GM20431 (cell line): Measurements from ENCODE around the gene ZNF529.
"Not testable (repeated sequence)": the region's sequence is repeated elsewhere in the genome, so short reads cannot be mapped to it uniquely, and the experiment has no call there.

Experiments used
- in situ Hi-C: fragments of 300-500 bp; cut with MseI, MboI; formaldehyde crosslinking; loops from one replicate; pipeline ENCODE4 v1.15.0; 2020; ENCODE audit warnings: low sequenced_read_pairs; ENCODE audit not compliant: unreplicated experiment

The ZNF529 gene

GRCh38 chr19:36573020-36573894 is at the start of gene ZNF529:
TSS of gene ZNF529 (minus strand) at chr19:36573292. CDS start at chr19:36572346, 946 bp downstream.
- in situ Hi-C loops, result no loop called here

- in situ Hi-C loops, result no loop called here
These were observed 32.9 kb upstream of the ZNF529 start for GRCh38 chr19:36605877-36606478.

GRCh38 chr19:36605101-36605876 is 32.2 kb upstream of the ZNF529 start, which contains the start of gene ZNF382:
TSS of gene ZNF382 (plus strand) at chr19:36605313. CDS start at chr19:36609915, 4,602 bp downstream.
- in situ Hi-C loops, result no loop called here

GRCh38 chr19:36604656-36605100 is 31.6 kb upstream of the ZNF529 start:
- in situ Hi-C loops, result no loop called here

- in situ Hi-C loops, result not testable (repeated sequence)
These were observed 29.6 kb upstream of the ZNF529 start for GRCh38 chr19:36602681-36603080.

GRCh38 chr19:36579255-36579654 is 6.2 kb upstream of the ZNF529 start:
- in situ Hi-C loops, result no loop called here

- in situ Hi-C loops, result no loop called here
These were observed 4.3 kb upstream of the ZNF529 start for GRCh38 chr19:36577271-36577996.

- in situ Hi-C loops, result no loop called here
These were observed 1.6 kb upstream of the ZNF529 start for GRCh38 chr19:36574741-36575140.

- in situ Hi-C loops, result no loop called here
These were observed 1.0 kb upstream of the ZNF529 start for GRCh38 chr19:36573895-36574720.

- in situ Hi-C loops, result no loop called here
These were observed 486 bp downstream of the ZNF529 start for GRCh38 chr19:36572593-36573019.

GRCh38 chr19:36564391-36564790 is 8.7 kb downstream of the ZNF529 start:
- in situ Hi-C loops, result no loop called here

- in situ Hi-C loops, result no loop called here
These were observed 25.9 kb downstream of the ZNF529 start for GRCh38 chr19:36547001-36547732.

- in situ Hi-C loops, result no loop called here
These were observed 44.1 kb downstream of the ZNF529 start for GRCh38 chr19:36528921-36529518.

- in situ Hi-C loops, result no loop called here
These were observed 44.7 kb downstream of the ZNF529 start, which contains the start of gene ZNF260 for GRCh38 chr19:36528194-36528920. TSS of gene ZNF260 (minus strand) at chr19:36528271. CDS start at chr19:36515238, 13,033 bp downstream.

GRCh38 chr19:36527873-36528193 is 45.3 kb downstream of the ZNF529 start:
- in situ Hi-C loops, result no loop called here

GRCh38 chr19:36527341-36527740 is 45.8 kb downstream of the ZNF529 start:
- in situ Hi-C loops, result no loop called here

- in situ Hi-C loops, result no loop called here
These were observed 46.5 kb downstream of the ZNF529 start for GRCh38 chr19:36526581-36526980.
